Measurements from ENCODE around the gene TMEM119.
"Not testable (repeated sequence)": the region's sequence is repeated elsewhere in the genome, so short reads cannot be mapped to it uniquely, and the experiment has no call there.

Gene TMEM119

DNA sequence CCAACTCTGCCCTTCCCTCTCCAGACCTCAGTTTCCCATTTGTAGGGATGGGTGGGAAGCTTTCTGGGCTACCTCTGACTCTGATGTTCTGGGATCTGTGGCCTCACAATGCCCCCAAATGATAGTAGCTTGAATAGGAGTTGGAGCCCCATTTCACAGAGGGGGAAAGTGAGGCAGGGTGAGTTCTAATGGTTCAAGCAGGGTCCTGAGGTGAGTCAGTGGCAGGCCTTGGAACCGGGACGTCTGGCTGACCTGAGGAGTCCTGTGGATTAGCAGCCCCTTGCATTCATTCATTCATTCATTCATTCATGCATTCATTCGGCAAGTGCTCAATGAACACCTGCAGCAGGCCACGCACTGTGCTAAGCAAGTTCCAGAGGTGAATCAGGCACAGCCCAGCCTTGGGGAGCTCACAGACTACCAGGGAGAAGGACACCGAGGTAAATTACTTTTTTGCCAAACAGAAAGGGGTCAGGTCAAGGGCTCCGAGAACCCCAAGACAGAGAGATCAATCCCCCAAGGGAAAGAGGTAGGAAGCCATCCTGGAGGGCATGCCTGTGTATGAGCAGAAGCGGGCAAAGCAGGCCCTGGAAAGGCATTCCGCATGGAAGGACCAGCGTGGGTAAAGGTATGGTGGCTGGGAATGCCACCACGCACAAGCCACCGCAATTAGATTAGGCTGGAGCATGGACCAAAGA is 818 bp upstream of the TMEM119 start:
- no peak for DNase-seq

DNA sequence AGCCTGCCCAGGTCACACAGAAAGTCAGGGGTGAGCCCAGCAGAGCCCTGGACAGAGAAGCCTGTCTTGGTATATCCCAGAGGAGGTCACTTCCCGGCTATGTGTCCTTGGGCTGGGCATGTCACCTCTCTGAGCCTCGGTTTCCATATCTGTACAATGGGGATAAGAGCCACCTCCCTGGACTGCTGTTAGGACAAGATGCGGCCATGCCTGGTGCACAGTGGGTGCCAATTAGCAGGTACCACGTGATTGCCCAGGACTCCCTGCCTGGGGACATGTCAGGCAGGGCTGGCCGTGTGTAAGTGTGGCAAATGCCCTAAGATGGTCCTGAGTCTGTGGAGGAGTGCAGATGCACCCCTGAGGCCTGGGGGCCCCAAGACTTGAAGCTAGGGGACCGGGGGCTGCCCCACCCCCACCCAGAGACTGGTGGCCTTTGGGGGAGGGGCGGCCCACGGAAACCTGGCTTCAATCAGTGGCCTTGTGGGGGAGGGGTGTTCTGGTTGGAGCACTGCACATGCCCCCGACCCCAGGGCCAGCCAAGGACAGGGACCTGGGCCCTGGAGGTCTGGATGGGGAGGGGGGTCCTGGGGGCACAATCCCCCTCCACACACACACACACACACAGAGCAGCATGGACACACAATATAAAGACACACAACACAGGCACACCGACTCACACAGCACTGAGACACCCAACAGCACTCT is 878 bp downstream of the TMEM119 start:
- DNase-seq: no peak

DNA sequence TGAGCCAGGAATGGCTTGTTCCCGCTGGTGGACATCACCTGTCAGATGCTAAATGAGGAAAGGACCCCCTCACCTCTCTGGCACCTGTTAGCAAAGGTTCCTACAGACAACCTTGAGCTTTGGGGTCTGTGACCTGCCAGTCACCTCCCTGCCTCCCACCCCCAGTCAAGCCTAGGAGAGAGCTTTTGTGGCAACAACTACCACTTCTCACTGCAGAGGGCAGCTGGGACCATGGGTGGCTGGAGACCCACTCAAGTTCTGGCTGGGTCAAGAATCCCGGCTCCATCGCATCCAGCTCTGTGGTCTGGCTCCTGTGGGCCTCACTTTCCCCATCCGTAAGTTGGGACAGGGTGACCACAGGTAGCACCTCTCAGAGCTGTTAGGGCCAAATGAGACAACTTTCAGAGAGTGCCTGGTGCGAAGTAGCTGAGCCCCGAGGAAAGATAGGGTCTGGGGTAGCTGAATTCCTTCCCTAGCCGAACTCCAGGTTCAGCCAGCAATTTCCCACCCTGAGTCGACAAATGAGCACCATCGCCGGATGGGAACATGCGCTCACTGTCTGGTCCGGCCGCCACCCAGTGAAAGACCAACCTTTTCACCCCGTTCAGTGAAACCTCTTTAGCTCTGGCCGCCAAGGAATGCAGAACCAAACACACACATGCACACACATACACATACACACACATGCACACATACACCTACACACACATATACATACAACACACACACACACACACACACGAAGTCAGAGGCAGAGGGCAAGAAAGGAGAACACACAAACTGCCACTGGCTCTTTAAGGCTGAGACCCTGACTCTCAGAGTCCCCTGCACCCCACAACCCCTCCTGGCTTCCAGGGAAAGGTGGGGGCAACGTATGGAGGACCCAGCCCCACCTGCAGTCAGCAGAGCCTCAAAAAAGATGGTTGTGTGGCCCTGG is 1.9 kb downstream of the TMEM119 start:
- no peak for DNase-seq

DNA sequence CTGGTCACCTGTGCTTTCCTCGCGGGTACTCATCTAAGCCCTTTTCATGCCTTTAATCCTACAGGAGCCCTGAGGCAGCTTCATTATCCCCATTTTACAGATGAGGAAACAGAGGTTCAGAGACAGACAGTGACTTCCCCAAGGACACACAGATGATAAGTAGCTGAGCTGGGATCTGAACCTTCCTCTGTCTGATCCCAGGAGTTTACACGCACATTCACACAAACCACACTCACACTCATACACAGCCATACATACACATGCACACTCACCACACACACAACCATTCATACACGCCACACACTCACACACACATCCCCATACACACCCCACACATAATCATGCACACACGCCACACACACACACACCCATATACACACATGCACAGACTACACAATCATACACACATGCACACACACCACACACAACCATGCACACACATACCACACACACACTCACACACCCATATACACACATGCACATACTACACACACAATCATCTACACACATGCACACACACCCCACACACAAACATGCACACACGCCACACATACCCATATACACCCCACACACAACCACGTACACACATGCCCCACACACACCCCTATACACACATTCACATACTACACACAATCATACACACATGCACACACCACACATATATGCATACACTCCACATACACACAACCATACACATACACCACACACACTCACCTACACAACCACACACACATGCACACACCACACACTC is 2.7 kb downstream of the TMEM119 start:
- no peak for DNase-seq

DNA sequence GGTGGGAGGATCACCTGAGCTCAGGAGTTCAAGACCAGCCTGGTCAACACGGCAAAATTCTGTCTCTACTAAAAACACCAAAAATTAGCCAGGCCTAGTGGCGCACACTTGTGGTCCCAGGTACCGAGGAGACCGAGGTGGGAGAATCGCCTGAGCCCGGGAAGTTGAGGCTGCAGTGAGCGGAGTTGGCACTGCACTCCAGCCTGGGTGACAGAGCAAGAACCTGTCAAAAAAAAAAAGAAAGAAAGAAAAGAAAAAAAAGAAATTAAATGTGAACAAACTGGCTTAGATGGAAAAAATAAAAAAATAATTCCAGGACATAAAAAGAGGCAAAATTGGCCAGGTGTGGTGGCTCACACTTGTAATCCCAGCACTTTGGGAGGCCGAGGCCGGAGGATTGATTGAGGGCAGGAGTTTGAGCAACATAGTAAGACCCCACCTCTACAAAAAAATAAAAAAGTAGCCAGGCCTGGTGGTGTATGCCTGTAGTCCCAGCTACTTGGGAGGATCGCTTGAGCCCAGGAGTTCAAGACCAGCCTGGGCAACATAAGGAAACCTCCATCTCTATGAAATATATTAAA is 3.5 kb downstream of the TMEM119 start:
- DNase-seq: no peak

DNA sequence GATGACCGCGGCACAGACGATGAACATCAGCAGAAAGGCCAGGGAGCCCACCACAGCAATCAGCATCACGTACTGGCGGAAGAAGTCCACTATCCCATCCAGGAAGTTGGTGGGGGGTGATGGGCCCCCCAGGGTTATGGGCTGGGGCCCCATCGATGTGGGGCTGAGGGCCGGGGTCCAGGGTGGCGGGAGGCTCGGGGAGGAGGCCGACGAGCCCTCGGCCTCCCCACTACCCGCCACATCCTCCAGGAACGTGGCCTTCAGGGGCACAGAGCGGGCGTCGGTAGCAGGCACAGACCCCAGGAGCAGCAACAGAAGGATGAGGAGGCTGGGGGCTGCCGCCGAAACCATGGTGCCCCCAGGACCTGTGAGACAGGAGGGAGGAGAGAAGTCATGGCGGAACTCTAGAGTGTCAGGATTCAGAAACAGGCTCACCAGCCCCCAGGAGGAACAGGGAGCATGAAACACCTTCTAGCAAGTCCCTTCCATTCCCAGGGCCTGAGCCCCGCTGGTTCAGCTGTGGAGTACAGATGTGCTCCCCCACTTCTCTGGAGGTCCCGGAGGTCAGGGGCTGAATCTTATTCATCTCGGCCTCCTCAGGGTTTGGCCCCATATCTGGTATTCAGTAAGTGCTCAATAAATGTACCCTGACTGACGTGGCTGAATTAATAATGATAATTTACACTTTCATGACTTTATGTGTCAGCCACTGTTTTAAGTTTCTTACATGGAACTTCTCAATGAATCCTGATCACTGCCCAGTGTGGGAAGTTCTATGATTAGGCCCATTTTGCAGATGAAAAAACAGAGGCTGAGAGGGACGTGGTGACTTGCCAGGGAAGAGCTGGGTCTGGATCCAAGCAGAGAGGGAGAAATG is 5.6 kb downstream of the TMEM119 start:
- DNase-seq: no peak

DNA sequence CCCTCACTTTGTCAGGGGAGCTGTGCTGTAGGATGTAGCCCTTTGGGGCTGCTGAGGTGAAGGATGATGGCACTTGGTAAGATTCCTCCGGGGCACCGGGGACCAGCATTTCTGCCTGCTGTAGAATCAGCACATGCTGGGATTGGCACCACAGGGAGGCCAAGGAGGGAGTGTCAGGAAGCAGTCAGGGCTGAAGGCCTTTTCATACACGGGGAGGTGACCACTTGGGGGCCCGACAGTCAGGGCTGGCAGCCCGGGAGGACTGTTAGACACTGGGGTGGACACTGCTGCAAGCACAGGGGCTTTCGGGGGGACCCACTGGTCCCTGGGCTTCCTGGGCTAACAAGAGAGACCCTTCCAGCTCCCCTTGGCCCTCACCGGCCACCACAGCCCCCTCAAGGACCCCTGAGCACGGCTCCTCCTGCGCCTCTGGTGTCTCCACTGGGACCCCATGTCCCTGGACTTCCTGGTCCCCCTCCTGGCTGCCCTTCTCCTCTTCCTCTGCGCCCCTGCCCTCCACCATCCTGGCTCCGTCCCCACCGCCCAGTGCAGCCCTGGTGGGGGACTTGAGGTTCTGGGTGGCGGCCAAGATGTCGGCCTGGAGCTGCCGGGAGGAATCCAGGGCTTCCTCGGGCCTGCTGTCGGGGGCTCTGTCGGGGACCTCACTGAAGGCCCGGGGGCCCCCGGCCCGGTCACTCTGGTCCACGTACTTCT is 6.5 kb downstream of the TMEM119 start:
- DNase-seq: no peak

DNA sequence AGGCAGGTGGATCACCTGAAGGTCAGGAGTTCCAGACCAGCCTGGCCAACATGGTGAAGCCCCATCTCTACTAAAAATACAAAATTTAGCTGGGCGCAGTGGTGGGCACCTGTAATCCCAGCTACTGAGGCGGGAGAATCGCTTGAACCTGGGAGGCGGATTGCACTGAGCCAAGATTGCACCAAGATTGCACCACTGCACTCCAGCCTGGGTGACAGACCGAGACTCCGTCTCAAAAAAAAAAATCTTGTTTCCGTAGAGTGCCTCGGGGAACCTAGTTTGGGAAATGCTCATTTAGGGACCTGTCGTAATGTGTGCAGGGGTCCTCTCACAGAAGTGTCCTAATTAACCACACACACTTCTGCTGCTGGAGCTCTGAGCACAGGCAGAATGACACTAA is 7.4 kb downstream of the TMEM119 start:
- not testable (repeated sequence) for DNase-seq

DNA sequence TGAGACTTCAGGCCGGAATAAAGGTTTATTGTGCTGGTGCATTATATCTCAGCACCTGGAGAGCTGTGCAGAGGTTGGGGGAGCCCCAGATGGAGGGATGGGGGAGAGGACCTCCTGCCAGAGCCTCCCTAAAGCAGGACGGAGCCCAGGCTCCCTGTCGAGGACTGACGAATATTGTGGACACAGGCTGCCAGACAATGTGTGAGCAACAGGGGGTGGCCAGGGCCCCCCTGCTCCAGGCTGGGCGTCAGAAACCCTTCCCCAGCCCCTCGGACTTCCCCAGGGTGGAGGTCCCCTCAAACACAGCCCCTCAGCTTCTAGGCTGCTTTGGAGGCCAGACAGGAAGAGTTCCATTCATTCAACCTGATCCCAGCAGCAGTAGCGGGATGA is 8.0 kb downstream of the TMEM119 start:
- DNase-seq: no peak

DNA sequence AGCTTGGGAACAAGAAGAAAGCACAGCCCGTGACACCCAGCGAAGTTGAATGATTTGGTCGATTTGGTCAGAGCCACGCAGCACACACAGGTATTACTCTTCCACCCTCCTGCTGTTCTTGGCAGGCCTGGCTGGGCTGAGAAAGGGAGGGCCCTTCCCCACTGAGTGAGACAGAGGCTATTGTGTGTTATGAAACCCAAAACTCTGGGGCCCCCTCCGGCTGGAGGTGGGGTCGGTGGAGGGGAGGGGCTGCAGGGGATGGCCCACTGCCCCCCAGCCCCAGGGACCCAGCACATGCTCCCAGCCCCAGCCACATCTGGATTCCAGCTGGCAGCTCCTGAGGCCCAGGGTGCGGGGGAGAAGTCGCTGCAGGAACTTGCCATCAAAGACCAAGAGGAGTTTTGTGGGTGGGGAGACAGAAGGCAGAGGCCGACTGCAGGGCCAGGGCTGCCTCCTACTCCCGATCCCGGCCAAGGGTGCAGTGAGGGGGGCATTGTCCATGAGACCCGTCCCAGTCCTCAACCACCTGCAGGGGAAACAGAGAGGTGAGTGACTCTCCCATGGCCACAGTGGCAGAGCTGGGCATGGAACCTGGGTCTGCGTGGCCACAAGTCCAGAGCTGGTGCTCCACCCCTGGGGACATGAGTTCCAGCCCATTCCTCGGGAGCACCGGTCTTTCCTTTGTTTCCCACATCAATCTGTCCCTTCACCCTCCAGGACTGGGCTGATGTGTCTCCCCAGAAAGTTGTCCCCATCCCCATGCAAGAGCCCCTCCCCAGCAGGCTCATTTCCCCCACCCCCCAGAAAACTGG is 8.7 kb downstream of the TMEM119 start:
- no peak for DNase-seq

DNA sequence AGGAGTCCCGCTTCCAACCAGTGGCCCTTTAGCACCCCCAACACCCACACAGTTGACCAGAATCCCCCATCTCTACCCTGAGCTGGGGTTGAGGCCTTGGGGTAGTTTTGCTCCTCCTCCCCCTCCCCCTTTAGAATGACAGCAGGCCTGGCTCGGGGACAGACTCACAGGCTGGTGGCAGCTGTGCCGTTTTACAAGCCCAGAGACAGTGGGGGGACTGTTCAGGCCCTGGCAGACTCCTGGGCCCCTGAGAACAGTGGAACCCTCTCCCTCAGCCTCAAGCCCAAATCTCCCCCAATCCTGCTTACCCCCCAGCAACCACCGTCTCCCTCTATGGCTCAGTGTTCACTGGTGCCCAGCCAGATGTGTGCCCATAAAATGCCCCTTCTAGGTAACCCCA is 10.1 kb downstream of the TMEM119 start:
- DNase-seq: no peak

DNA sequence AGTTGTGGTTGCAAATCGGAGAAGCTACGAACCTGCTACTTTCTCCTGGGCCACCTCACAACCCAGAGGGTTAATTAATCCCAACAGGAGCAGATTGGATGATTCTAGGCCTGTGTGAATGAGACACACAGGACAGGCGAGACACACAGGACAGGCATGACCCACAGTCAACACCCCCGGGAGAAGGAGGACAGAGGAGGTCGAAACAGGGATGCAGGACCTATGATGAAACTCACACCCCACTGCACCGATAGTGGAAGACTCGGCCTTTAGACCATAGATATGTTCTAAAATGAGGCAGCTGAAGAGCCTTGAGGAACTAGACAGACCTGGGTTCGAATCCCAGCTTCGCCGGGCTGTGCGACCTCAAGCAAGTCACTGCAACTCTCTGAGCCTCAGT is 11.6 kb downstream of the TMEM119 start:
- DNase-seq: no peak

DNA sequence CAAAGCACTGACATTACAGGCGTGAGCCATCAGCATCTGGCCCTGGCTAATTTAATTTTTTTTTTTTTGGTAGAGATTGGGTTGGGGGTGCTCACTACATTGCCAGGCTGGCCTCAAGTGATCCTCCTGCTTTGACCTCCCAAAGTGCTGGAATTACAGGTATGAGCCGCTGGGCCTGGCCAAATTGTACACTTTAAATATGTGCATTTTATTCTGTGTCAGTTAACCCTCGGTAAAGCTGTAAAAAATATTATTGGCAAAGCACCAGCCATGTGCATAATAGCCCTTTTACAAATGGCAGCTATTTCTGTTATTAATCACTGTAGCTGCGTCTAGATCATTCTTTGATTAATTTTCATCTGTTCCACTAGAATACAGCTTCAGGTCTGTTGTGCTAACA is 12.0 kb downstream of the TMEM119 start:
- no peak for DNase-seq

DNA sequence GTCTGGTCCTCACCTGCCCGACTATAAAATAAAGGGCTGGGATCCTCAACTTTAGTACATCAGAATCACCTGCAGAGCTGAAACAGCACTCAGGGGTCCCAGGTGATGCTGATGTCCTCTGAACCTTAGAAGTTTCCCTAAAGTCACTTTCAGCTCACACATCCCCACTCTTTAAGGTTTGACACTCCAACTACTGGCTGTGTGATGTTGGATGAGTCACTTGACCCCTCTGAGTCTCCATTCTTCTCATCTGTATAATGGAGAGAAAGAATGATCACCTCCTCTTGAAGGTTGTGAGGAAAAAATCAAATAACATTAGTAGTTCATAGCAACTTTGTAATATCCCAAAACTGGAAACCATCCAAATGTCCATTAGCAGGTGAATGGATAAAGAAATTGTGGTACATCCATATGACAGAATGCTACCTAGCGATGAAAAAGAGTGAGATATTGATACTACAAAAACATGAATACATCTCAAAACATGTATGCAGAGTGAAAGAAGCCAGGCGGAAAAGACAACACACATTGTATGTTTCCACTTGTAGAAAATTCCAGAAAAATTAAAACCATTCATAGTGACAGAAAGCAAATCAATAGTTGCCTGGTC is 13.3 kb downstream of the TMEM119 start:
- no peak for DNase-seq

DNA sequence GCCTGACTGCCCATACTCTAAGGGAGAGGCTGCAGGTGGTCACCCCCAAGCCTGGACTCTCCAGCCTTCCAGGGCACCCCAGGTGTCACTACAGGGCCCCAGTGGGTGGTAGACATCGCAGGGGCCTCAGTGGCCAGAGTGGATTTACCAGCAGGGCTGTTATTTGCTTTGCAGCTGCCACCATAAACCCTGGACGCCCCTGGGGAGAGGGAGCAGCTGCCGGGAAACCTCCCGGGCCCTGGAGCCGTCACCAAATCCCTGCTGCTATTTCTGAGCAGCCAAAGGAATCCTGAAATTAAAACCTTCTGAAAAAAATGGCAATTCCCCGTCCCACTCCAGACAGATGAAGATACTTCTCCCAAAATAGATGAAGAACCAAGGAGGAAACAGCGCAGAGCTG is 13.9 kb downstream of the TMEM119 start:
- DNase-seq: no peak

DNA sequence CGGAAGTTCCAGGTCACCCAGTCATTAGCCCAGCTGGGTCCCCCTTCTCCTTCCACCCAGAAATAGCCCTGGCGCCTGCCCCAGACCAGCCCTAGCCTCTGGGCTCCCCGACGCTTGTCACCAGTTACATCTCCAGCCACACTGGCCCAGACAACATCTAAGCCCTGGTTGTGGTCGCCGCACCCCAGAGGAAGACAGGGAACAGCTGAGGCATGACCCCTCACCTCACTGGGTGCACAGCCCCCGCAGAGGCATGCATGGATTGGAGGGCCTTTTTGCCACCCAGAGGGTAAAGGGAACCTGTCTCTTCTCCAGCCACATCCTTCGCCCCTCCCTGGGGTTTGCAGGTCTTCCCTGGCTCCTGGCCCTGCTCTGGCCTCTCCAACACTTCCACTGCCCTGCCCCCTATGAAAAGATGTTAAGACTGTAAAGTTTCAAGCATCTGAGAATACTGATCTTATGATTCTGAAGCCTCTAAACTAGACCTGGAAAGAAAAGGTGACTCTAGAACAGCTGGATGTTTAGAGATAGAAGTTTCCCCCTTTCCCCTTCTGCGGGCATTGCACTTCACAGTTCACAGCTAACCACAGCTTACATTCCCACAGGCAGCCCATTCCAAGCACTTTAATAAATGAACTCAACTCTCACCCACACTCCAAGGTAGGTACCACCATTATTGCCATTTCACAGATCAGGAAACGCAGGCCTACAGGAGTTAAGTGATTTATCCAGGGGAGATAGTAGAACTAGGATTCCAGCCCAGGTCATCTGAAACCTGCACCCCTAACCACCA is 14.7 kb downstream of the TMEM119 start:
- DNase-seq: no peak

DNA sequence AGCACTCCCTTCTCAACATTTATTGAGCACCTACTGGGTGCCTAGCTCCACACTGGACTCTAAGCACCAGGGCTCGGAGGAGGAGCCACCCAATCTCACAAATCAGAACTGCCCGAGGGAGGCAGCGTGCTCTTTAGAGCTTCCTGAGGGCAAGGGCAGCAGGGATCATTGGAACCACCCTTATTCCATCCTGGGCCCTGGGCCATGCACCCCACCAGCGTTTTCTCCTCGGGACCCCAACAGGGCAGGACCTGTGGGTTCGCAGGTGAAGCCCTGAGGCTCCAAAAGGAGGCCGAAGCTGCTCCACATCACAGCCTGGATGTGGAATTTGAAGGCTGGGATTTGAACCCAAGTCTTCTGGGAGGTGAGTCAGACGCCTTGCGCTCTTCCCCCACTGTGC is 15.4 kb downstream of the TMEM119 start:
- DNase-seq: no peak

Measured in retina (tissue), 1 donor.